Measurements from ENCODE around the gene RPL10A.
A peak's percentile ranks its signal among the peaks of the same experiment; 100 is the strongest.
"Not testable (repeated sequence)": the region's sequence is repeated elsewhere in the genome, so short reads cannot be mapped to it uniquely, and the experiment has no call there.

RPL10A gene

GRCh38 chr6:35468181-35468979, at the start of gene RPL10A:
Gene RPL10A (plus strand): TSS chr6:35468401. CDS start chr6:35468435, 34 bp downstream.
- peak; percentile 94 for DNase-seq

- no peak for DNase-seq
Measured at GRCh38 chr6:35419417-35419816, 48.8 kb upstream of the RPL10A start.

DNA sequence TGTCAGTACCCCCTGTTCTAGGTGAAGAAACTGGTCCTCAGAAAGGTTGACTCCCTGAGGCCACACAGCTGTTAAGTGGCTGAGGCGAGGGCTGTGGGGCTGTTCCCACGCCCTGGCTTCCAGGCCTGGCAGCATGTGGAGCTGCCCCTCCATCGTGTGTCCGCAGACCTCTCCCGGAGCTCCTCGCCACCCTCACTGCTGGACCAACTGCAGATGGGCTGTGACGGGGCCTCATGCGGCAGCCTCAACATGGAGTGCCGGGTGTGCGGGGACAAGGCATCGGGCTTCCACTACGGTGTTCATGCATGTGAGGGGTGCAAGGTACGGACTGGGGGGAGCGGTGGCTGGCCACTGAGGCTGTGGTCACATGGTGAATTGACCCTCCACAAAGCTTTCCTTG, 48.2 kb upstream of the RPL10A start:
- no peak for DNase-seq

- DNase-seq: no peak
Measured at GRCh38 chr6:35425284-35425683, 42.9 kb upstream of the RPL10A start.

- no peak for DNase-seq
Measured at GRCh38 chr6:35426074-35426473, 42.1 kb upstream of the RPL10A start.

GRCh38 chr6:35427435-35427834, 40.8 kb upstream of the RPL10A start:
- DNase-seq: no peak

- no peak for DNase-seq
Measured at GRCh38 chr6:35427851-35428321, 40.3 kb upstream of the RPL10A start.

- no peak for DNase-seq
Measured at GRCh38 chr6:35428421-35429149, 39.6 kb upstream of the RPL10A start.

GRCh38 chr6:35429463-35429862, 38.7 kb upstream of the RPL10A start:
- no peak for DNase-seq

DNA sequence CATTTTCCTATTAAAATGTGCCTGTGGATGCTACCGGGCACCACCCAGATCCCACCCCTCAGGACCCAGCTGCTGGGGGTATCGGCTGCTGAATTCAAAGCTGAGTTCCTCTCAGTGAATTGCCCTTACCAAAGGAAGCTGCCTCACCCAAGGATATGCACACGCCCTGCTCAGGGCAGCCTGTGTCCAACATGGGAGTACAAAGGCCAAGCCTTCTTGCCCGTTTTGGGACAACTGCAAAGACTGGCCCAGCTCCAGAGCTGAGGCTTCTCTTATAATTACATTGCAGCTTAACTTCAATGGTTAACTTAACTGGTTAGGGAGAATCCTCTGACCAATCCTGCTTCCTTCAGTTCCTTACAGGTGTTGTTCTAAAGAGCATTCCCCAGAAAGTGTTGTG, 35.9 kb upstream of the RPL10A start:
- no peak for DNase-seq

DNA sequence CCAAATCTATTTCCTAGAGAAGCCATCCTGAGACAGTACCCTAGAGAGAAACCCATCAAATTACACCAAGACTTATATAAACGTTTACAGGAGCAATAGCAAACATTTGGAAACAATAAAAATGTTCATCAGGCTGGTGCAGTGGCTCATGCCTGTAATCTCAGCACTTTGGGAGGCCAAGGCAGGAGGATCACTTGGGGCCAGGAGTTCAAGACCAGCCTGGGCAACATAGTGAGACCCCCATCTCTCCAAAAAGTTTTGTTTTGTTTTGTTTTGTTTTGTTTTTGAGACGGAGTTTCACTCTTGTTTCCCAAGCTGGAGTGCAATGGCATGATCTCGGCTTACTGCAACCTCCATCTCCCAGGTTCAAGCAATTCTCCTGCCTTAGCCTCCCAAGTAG, 35.5 kb upstream of the RPL10A start:
- DNase-seq: not testable (repeated sequence)

DNA sequence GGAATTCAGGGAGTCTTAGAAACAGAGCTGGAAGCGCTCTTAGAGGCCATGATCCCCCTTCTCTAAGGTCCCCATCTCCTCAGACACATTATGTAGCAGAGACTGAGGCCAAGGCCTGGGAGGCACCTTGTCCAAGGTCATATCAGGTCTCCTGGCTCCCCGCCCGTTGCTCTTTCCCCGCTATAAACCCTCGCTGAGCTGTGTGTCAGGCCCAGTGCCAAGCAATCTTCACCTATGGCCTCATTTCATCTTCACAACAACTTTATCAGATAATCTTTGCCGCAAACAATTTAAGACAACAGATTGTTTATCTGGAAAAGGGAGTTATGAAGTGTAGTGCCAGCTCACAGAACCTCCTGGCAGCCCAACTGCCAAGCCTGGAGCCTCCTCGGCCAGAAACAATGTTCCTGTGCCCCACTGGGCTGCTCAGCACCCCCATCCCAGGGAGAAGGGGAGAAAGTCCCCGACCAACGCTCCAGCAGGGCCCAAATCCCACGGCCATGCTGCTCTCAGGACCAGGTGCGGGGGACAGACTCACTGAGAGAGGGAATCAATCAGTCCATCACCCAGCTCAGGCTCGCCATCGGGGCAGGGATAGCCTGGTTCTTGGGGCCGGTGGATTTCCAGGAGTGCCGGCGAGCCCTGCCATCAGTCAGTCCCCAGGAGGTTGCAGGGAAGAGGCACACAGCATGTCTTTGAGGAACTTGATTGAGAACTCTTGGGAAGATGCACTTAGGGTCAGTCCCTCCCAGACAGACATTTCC, 32.9 kb upstream of the RPL10A start:
- DNase-seq: no peak

DNA sequence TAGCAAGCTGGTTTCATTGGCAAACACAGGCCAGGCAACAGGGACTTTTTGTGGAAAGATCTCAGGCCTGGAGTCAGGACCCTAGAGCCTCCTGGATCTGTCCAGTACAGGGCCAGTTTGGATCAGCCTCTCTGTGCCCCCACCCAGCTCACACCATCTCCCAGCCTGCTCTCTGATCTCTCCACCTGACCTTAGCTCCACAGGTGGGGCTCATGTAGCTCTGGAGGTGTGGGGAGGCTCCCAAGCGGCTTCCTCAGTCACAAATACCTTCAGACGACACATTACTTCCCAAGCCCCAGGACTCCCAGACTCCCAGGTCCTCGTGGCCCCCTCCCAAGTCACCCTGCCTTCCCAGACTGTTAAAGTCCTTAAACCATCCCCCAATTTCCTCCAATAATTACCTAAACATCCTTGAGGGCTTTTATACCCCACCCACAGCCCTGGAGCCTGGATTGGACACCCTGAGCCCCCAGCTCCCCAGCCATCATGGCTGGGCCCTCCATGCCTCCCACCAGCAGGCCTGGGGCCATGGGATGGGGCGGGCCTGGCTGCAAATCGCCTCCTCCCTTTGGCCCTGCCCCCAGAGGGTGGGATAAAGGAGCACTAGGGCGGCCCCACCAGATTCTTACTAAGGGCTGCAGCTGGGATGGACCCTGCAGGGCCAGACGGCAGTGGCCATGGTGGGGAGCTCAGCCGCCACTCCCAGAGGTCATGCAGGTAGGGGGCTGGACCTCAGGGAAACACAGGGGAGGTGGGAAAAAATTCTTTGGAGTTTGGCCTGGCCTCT, 31.9 kb upstream of the RPL10A start:
- DNase-seq: no peak

- DNase-seq: not testable (repeated sequence)
Measured at GRCh38 chr6:35438378-35439065, 29.7 kb upstream of the RPL10A start.

DNA sequence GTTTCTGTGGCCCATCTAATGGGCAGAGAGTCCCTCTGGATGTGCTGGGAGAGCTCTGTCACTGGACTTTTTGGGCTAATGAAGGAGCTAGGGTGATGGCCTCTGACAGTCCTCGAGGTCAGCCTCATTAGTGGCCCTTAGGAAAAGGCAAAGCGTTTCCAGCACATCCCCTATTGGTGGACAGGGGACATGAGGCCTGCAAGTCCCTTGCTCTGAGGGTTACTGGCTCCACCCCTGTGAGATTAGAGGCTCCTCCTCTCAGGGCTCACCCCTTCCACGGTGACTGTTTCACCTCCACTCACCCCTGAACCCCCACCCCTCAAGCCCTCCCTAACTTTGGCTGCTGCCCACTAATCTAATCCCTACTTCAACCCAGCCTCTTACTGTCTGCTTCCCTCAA, 28.9 kb upstream of the RPL10A start:
- DNase-seq: no peak

GRCh38 chr6:35441205-35441604, 27.0 kb upstream of the RPL10A start:
- DNase-seq: no peak

GRCh38 chr6:35441642-35442041, 26.6 kb upstream of the RPL10A start:
- no peak for DNase-seq

- DNase-seq: no peak
Measured at GRCh38 chr6:35442693-35443092, 25.5 kb upstream of the RPL10A start.

GRCh38 chr6:35443341-35444030, 24.7 kb upstream of the RPL10A start:
- no peak for DNase-seq

DNA sequence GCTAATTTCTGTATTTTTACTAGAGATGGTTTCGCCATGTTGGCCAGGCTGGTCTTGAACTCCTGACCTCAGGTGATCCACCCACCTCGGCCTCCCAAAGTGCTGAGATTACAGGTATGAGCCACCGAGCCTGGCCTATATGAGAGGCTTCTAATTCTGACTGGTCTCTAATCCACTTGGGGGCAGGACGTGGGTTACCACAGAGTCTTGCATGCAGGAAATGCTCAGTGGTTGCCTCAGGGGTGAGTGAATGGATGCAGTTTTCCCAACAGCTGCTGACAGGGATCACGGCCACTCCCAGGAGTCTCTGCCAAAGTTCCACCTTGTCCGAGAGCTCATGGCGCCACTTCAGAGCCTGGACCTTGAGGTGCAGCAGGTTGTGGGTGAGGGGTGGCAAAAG, 22.5 kb upstream of the RPL10A start:
- no peak for DNase-seq

- no peak for DNase-seq
Measured at GRCh38 chr6:35448191-35448590, 20.0 kb upstream of the RPL10A start.

Data from activated effector memory CD4-positive, alpha-beta T cell treated with Interleukin-2 at 50 U/mL for 16 hours (primary cell).